GM19351 (cell line): Measurements from ENCODE around the gene PRRT4.

ENCODE experiments used
- ATAC-seq: cut with Tn5 transposase; IDR thresholded peaks from one replicate; pipeline ENCODE4 v1.9.1; 2021; ENCODE audit warnings: mild to moderate bottlenecking, moderate library complexity; ENCODE audit not compliant: unreplicated experiment

Gene PRRT4

GRCh38 chr7:128395748-128396147 lies 34.3 kb upstream of the PRRT4 start:
- no peak for ATAC-seq

DNA sequence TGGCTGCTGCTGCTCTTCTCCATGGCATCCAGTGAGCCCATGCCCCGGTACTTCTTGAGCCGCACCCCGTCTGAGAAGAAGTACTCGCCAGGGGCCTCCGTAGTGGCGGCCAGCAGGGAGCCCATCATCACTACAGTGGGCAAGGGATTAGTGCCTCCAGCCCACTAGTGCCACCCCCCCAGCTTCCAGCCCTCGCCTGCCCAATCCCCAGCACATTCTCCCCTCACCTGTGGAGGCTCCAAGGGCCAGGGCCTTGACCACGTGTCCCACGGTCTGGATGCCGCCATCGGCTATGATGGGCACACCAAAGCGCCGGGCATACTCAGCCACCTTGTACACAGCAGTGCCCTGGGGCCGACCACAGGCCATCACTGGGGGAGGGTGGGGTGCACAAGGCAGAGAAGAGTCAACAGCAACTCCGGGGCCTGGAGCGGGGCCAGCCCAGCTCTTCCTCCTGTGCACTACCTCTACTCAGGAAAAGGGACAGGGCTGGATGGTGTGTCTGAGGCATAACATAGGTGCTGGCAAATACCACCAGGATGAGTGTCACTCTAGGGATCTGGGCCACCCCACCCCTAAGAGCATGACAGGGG lies 33.5 kb upstream of the PRRT4 start:
- ATAC-seq: no peak

DNA sequence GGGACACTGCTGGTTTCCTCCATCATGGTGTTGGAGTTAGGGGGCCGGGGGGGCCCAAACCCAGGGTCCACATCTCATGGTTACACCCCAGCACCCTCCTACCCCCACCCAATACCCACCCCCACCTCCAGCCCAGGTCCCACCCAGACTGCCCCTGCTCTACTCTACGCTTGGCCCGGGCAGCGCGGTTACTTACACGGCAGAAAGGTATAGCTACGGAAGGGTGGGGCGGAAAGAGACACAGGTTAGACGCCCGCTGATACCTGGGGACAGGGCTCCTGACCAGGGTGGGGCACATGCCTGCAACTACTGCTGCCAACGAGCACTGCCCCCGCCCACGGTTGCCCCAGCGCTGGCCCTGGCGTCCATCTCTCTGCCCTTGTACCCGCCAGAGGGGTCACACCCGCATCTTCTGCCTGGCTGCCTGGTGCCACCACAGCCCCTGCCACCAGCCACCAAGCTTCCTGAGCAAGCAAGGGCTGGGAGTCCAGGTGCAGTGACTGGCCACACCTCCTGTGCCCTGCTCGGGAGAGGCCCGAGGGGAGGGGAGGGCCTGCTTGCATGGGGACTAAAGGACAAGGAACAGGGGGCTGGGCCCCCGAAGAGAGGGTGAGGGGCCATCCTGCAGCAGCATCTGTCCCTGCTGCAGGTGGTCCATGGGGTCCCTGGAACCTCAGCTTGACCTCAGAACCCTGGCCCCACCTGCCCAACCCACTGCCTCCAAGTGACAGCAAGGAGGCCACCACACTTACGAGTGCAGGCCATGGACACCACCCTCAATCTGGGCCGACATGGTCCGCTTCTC lies 32.2 kb upstream of the PRRT4 start:
- ATAC-seq: no peak

DNA sequence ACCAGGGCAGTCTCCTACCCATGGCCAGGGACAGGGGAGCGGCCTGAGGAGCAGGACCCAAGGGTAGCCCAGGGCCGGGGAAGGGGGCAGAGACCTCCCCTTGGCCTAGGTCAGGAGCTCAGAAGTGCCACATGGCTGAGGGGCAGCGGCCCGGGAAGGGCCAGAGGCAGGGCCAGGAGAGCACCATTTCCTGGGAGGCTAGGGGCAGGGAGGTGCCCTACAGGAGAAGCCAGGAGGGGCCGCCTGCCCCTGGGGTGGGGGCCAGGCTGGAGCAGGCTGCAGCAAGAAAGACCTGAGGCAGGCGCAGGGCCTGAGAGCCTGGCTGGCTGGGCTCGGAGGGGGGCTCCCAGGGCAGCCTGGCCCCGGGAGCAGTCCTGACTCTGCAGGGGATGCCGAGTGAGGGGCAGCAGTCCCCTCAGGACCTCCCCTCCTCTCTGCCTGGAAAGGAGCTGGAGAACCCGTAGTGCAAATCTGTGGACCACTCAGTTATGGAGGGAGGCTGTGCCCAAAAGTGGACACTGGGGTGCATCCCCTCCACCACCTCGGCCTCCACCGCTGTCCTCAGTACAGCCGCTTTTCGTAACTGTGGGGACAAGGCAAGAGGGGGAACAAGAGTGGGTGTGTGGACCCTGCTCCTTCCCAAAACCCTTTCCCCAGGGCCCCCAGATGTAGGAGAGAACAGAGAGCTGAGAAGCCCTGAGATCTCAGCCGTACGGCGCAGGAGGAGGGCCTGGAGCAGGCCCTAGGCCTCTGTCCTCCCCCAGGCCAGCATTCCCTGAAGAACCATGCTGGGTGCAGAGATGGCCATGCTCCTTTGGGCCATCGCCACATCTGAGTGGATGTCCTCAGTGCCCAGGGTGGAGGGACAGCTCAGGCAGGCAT lies 31.2 kb upstream of the PRRT4 start:
- ATAC-seq: no peak

GRCh38 chr7:128391805-128392204 lies 30.3 kb upstream of the PRRT4 start:
- ATAC-seq: no peak

- ATAC-seq: no peak
These were observed 29.5 kb upstream of the PRRT4 start for GRCh38 chr7:128390871-128391565.

DNA sequence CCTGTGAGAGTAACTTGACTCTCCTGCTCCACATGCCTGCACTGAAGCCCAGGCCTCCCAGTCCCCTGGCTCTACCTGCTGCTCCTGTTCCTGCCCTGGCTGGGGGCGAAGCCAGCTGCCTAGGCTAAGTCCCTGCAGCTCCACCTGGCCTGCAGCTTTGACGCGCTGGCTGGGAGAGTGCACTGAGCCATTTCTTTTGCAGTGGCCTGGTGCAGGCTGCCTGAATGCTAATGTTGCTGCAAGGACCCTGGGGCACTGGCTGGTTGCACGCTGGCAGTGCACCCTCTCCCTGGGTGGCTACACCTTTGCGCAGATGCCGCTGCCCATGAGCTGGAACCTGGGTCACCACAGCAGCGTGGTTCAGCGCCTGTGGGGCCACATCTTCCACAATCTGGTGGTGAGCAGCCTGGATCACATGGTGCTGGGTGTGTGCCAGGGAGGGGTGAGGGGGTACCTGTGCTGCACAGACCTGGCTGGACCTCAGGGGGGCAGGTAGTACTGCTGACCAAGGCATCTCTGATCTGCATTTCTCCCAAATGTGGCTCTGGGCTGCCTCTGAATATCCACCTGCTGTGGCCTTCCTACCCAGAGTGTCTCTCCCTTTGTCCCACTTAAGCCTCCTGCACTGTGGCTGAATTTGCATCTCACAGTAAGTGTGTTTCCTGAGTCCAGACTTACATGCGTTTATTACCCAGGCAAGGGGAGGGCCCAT lies 28.3 kb upstream of the PRRT4 start:
- no peak for ATAC-seq

GRCh38 chr7:128389085-128389617 lies 27.7 kb upstream of the PRRT4 start:
- ATAC-seq: no peak

GRCh38 chr7:128388145-128388485 lies 26.6 kb upstream of the PRRT4 start:
- ATAC-seq: no peak

GRCh38 chr7:128387216-128388144 lies 26.0 kb upstream of the PRRT4 start:
- ATAC-seq: no peak

DNA sequence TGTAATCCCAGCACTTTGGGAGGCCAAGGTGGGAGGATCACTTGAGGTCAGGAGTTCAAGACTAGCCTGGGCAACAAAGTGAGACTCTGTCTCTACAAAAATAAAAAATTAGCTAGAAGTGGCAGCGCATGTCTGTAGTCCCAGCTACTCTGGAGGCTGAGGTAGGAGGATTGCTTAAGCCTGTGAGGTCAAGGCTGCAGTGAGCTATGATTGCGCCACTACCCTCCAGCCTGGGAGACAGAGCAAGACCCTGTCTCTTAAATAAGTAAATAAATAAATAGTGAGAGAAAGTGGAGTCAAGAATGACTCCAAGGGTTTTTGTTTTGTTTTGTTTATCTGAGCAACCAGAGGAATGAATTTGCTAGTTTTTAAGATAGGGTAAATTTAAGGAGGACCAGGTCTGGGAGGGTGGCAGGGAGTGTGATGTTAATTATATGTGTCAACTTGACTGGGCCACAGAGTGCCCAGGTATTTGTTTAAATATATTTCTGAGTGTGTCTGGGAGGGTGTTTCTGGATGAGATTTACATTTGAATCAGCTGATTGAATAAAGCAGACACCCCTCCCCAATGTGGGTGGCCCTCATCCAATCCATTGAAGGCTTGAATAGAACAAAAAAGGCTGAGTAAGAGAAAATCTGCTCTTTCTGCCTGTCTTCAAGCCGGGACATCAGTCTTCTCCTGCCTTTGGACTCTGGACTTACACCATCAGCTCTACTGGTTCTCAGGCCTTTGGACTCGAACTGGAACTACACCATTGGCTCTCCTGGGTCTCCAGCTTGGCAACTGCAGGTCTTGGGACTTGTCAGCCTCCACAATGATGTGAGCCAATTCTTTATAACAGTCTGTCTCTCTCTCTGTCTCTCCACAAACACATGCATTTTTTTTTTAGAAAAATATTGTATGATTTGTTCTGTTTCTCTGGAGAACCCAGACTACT lies 24.8 kb upstream of the PRRT4 start:
- ATAC-seq: no peak

DNA sequence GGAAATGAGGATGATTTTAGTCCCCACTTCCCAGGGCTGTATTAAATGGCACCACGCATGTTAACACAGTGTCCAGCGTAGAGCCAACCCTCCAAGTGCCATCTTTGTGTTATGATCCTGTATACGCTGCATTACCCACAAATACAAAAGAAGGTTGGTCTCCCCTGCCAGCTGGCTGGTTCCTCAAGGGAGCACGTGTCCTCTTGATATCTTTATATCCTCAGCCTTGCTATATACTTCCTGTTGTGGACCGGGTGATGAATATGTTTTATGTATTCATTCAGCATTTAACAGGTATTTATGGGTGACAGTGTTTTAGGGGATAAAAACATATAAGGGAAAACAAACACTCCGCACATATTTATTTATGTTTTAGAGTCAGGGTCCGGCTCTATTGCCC lies 23.2 kb upstream of the PRRT4 start:
- no peak for ATAC-seq

GRCh38 chr7:128383776-128384175 lies 22.3 kb upstream of the PRRT4 start:
- ATAC-seq: no peak

GRCh38 chr7:128381161-128381821 lies 19.8 kb upstream of the PRRT4 start:
- ATAC-seq: no peak

GRCh38 chr7:128380483-128381106 lies 19.1 kb upstream of the PRRT4 start:
- no peak for ATAC-seq

DNA sequence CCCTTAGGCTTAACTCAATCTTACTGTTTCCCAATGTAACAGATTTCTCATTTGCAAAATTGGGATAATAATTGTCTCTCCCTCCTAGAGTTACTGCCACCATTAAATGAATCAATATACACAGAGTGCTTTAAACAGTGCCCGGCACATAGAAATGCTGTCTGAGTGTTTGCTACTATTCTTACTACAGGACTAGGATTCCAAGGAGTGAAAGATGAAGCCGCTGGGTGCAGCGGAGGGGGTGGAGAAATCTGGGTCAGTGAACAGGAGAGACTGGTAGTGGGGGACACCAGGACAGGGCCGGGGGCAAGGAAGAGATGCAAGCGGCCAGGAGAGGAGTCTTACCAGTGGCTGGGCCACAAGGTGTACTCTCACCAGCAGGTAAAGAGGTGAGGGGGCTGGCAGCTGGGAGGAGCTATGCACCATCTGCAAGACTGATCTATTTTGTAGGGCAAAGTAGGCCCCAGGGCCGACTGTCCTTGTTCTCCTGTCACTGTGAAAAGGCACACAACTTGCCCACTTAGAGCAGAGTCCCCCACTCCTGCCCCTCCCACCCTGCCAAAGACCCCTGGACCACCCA lies 18.5 kb upstream of the PRRT4 start:
- no peak for ATAC-seq

DNA sequence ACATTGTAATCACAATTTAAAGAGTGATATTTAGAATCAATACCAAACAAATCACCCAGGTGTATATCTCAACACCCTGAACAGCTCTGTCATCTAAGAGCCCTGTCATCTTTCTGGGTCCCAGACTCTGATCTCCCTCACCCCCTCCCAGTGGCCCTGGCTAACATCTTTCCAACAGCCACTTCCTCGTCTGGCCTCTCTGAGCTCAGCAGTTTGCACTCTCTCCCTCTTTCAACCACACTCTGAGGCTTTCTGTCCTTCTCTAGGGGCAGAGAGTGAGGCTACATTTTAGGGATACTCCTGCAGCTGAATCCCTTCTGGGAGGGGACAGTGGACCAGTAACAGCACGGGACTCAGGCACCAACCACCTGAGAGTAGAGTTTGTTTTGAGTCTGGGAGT lies 17.1 kb upstream of the PRRT4 start:
- ATAC-seq: no peak
